Upper lobe of left lung (tissue), 6 donors: ENCODE results near the gene ENOX1. TPM values are rescaled to one million over a fixed set of nuclear protein-coding genes. Genes with fewer than 3 reads are reported as not detected.
A peak's percentile ranks its signal among the peaks of the same experiment; 100 is the strongest.

Experiments used
- ATAC-seq, 2 donors: fragments of 200-7000 bp; cut with Tn5 transposase; one replicate each; pipeline ENCODE4 v1.9.1; 2022; ENCODE audit warnings: mild to moderate bottlenecking in 2 of 2, moderate library complexity in 2 of 2; ENCODE audit not compliant: low FRiP score in 2 of 2
- DNase-seq, 2 donors: peaks; one replicate each; pipeline ENCODE4 v3.0.0-alpha.2; 2019 to 2020
- H3K27ac ChIP-seq, 4 donors: fragments of 200-600 bp; sonication (generic); one replicate each; pipeline ENCODE4 v1.5.1; 2016 to 2019
- H3K27me3 ChIP-seq, 4 donors: fragments of 200-600 bp; sonication (generic); one replicate each; pipeline ENCODE4 v1.5.1; 2017 to 2019
- H3K36me3 ChIP-seq, 4 donors: fragments of 200-600 bp; sonication (generic); one replicate each; pipeline ENCODE4 v1.5.1; 2016 to 2019
- H3K4me1 ChIP-seq, 4 donors: fragments of 200-600 bp; sonication (generic); one replicate each; pipeline ENCODE4 v1.5.1; 2018 to 2019
- H3K4me3 ChIP-seq, 4 donors: fragments of 200-600 bp; sonication (generic); one replicate each; pipeline ENCODE4 v1.5.1; 2017 to 2019; ENCODE audit warnings: mild to moderate bottlenecking in 2 of 4, moderate library complexity in 1 of 4
- H3K9me3 ChIP-seq, 4 donors: fragments of 200-600 bp; sonication (generic); one replicate each; pipeline ENCODE4 v1.5.1; 2018 to 2019
- EP300 ChIP-seq, 4 donors: sonication (generic); formaldehyde crosslinking; IDR thresholded peaks; one replicate each; pipeline ENCODE4 v1.5.1; 2017; ENCODE audit warnings: antibody characterized with exemption in 4 of 4, control low read depth in 2 of 4
- POLR2A ChIP-seq, 4 donors: fragments of 450-650 bp; IDR thresholded peaks; one replicate each; pipeline ENCODE4 v1.5.1; 2016 to 2017; ENCODE audit warnings: antibody characterized with exemption in 4 of 4, mild to moderate bottlenecking in 2 of 4
- POLR2AphosphoS5 ChIP-seq, 2 donors: sonication (generic); formaldehyde crosslinking; IDR thresholded peaks; one replicate each; pipeline ENCODE4 v1.5.1; 2017; ENCODE audit warnings: antibody characterized with exemption in 2 of 2
- WGBS, 2 donors: methylation state at CpG; one replicate each; pipeline ENCODE4 v1.1.5; 2017 to 2018; 5-methylcytosine and 5-hydroxymethylcytosine counted together
- total RNA-seq, 6 donors: library from RNA; depleted of rRNA in 4 of 6; stranded (reverse); fragments of >200 nt in 4 of 6; gene quantifications; one replicate each; pipeline versions ENCODE4 v1.1.0 to v1.2.1, GENCODE V29; 2016 to 2021
- TF ChIP-seq, protein P1 (sequence below), 6 experiments: fragments of 450-650 bp in 4 of 6; fragments of 200-600 bp in 2 of 6; sonication (generic) in 2 of 6; IDR thresholded peaks; one replicate each; pipeline ENCODE4 v1.5.1; 2016 to 2019; ENCODE audit warnings: antibody characterized with exemption in 6 of 6
- donor health status: DM: no; HTN: no; CAD: no; lungs with moderate emphysema.
- donor health status: DM: no; HTN: yes; CAD: no; lungs with severe emphysema.

Gene ENOX1
- total RNA-seq, 6 donors from 2014 or later, result 0.20 to 1.0 (median 0.46) TPM; not detected in 2

- no peak overlapping the region for H3K27ac ChIP-seq
- ATAC-seq (no peak), DNase-seq (no peak)
- H3K4me1 ChIP-seq, result no peaks in the 10 kb centered on the region
- no peaks in the 10 kb centered on the region for H3K9me3 ChIP-seq
- H3K4me3 ChIP-seq, result no peak overlapping the region
- H3K27me3 ChIP-seq, result no peaks in the 10 kb centered on the region
- WGBS, 2 donors, result 65 to 74% methylated on average over 3 of the region's 3 CpGs
- TF ChIP-seq, protein P1, sequence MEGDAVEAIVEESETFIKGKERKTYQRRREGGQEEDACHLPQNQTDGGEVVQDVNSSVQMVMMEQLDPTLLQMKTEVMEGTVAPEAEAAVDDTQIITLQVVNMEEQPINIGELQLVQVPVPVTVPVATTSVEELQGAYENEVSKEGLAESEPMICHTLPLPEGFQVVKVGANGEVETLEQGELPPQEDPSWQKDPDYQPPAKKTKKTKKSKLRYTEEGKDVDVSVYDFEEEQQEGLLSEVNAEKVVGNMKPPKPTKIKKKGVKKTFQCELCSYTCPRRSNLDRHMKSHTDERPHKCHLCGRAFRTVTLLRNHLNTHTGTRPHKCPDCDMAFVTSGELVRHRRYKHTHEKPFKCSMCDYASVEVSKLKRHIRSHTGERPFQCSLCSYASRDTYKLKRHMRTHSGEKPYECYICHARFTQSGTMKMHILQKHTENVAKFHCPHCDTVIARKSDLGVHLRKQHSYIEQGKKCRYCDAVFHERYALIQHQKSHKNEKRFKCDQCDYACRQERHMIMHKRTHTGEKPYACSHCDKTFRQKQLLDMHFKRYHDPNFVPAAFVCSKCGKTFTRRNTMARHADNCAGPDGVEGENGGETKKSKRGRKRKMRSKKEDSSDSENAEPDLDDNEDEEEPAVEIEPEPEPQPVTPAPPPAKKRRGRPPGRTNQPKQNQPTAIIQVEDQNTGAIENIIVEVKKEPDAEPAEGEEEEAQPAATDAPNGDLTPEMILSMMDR (IDR thresholded peaks at IDR 0.05), result no peak
- no peaks in the 10 kb centered on the region for H3K36me3 ChIP-seq
Measured at GRCh38 chr13:43230989-43231388, 555.8 kb downstream of the ENOX1 start.

DNA sequence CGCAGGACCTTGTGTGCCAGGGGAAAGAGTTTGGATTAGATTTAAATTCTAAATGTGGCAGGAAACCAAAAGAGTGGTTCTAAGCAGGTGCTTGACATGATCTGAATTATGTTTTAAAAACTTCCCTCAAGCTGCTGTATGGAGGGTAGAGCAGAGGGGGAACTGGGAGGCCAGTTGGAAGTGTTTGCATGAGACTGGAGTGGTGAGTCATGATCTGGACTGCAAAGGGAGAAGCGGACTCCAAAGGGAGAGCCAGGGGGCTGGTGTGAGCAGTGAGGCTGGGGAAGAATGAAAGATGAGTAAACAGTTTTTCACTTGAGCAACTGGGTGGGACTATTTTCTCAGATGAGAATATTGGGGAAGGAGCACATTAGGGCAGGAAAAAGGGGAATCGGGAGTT lies 557.3 kb downstream of the ENOX1 start:
- H3K27ac ChIP-seq, result no peak overlapping the region
- H3K36me3 ChIP-seq, result no peaks in the 10 kb centered on the region
- H3K27me3 ChIP-seq, result no peaks in the 10 kb centered on the region
- 44 to 61% methylated on average over 3 of the region's 3 CpGs for WGBS, 2 donors
- no peaks in the 10 kb centered on the region for H3K4me1 ChIP-seq
- ATAC-seq, result peak; percentile 46 to 72
- DNase-seq, result no peak
- no peaks in the 10 kb centered on the region for H3K9me3 ChIP-seq
- TF ChIP-seq, protein P1 (IDR thresholded peaks at IDR 0.05), result no peak
- H3K4me3 ChIP-seq, result no peak overlapping the region

- DNase-seq, result no peak
- Histone ChIP-seq H3K4me3 (no peak overlapping the region), H3K9me3 (no peaks in the 10 kb centered on the region), H3K27me3 (no peaks in the 10 kb centered on the region), H3K4me1 (no peaks in the 10 kb centered on the region), H3K27ac (no peak overlapping the region), H3K36me3 (no peaks in the 10 kb centered on the region)
- WGBS, 2 donors, result 25 to 37% methylated on average over 2 of the region's 2 CpGs
- TF ChIP-seq POLR2AphosphoS5 (IDR thresholded peaks at IDR 0.05) (no peak), POLR2A (IDR thresholded peaks at IDR 0.05) (no peak), EP300 (IDR thresholded peaks at IDR 0.05) (no peak)
- TF ChIP-seq, protein P1 (IDR thresholded peaks at IDR 0.05), result no peak
- no peak for ATAC-seq
Measured at GRCh38 chr13:43227721-43228120, 559.1 kb downstream of the ENOX1 start.

GRCh38 chr13:43223216-43223615 lies 563.6 kb downstream of the ENOX1 start:
- Histone ChIP-seq H3K4me1 (no peaks in the 10 kb centered on the region), H3K9me3 (no peaks in the 10 kb centered on the region), H3K27ac (no peak overlapping the region), H3K27me3 (no peaks in the 10 kb centered on the region), H3K36me3 (no peaks in the 10 kb centered on the region), H3K4me3 (no peak overlapping the region)
- no peak for ATAC-seq
- no peak for TF ChIP-seq EP300 (IDR thresholded peaks at IDR 0.05)
- TF ChIP-seq POLR2AphosphoS5 (IDR thresholded peaks at IDR 0.05), result no peak
- TF ChIP-seq, protein P1 (IDR thresholded peaks at IDR 0.05), result no peak
- no peak for TF ChIP-seq POLR2A (IDR thresholded peaks at IDR 0.05)
- no peak for DNase-seq
- WGBS, 2 donors, result 76 to 77% methylated on average over 5 of the region's 5 CpGs

- Histone ChIP-seq H3K36me3 (no peaks in the 10 kb centered on the region), H3K9me3 (no peaks in the 10 kb centered on the region), H3K27ac (no peak overlapping the region), H3K4me3 (no peak overlapping the region), H3K27me3 (no peaks in the 10 kb centered on the region), H3K4me1 (no peaks in the 10 kb centered on the region)
- DNase-seq, result no peak
- WGBS, 2 donors, result 81 to 91% methylated on average over 6 of the region's 6 CpGs
- ATAC-seq, result no peak
- TF ChIP-seq EP300 (IDR thresholded peaks at IDR 0.05) (no peak), POLR2A (IDR thresholded peaks at IDR 0.05) (no peak), POLR2AphosphoS5 (IDR thresholded peaks at IDR 0.05) (no peak)
- TF ChIP-seq, protein P1 (IDR thresholded peaks at IDR 0.05), result no peak
Measured at GRCh38 chr13:43222086-43222485, 564.7 kb downstream of the ENOX1 start.
